ENCODE data around the gene ZNF407.

The ZNF407 gene

GRCh38 chr18:74916773-74917393 is 319.2 kb downstream of the ZNF407 start:
- DNase-seq (ENCODE audit: extremely low read depth in 1 of 2, low read depth in 1 of 2): no peak

GRCh38 chr18:74918276-74918790 is 320.7 kb downstream of the ZNF407 start:
- no peak for DNase-seq (ENCODE audit: extremely low read depth in 1 of 2, low read depth in 1 of 2)

GRCh38 chr18:74921057-74921820 is 323.6 kb downstream of the ZNF407 start:
- DNase-seq (ENCODE audit: extremely low read depth in 1 of 2, low read depth in 1 of 2): no peak

DNA sequence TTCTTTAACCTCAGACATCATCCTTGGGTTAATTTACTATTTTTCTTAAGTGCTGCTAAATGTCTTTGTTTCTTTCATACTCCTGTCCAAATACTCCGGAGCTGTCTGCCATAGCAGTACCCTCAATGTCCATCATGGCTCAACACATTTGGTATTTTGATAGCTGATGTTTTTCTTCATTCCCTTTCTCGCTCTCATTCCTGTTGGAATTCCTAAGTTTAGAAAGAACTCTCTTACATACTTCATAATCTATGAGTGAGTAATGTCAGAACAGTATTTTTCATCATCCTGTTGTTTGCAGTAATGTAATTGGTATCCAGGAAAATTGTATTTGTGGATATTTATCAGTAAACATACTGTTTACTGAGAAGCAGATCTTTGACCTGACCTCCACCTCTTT is 328.4 kb downstream of the ZNF407 start:
- DNase-seq (ENCODE audit: extremely low read depth in 1 of 2, low read depth in 1 of 2): no peak

GRCh38 chr18:74928194-74928968 is 330.7 kb downstream of the ZNF407 start:
- no peak for DNase-seq (ENCODE audit: extremely low read depth in 1 of 2, low read depth in 1 of 2)

GRCh38 chr18:74929110-74929509 is 331.4 kb downstream of the ZNF407 start:
- no peak for DNase-seq (ENCODE audit: extremely low read depth in 1 of 2, low read depth in 1 of 2)

DNA sequence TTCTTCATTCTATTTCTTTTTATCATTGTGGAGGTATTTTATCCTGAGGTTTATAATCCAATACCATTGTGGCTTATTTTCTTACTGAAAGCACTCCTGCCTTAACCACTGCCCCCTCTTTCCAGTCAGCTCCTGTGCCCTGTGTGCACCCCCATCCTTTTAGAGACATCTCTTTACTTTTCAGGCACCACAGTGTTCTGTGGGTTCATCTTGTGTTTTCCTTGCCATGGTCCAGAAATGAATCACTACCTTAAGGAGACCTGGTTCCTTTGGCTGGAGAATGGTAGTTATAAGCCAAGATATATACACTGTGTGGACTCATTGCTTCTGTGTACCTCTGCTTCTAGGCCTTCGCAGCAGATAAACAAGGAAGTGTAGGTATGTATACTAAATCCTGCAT is 332.9 kb downstream of the ZNF407 start:
- DNase-seq (ENCODE audit: extremely low read depth in 1 of 2, low read depth in 1 of 2): no peak

DNA sequence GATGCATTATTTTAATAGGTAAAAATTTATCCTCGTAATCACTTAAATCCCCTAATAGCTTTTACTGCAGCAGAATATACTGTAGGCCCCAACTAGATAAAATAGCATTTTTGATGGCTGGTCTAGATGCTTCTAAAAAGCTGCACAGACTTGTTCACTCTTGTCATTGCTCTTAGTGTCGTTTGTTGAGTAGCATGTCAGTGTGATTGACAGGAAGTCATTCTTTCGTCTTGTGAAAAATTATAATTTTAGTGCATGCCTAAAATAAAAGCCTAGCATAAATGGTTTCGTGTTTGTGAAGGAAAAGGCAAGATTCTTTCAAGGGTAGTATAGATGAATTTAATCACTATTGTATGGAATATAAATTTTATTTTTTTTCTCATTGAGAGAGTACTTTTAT is 336.3 kb downstream of the ZNF407 start:
- DNase-seq (ENCODE audit: extremely low read depth in 1 of 2, low read depth in 1 of 2): no peak

DNA sequence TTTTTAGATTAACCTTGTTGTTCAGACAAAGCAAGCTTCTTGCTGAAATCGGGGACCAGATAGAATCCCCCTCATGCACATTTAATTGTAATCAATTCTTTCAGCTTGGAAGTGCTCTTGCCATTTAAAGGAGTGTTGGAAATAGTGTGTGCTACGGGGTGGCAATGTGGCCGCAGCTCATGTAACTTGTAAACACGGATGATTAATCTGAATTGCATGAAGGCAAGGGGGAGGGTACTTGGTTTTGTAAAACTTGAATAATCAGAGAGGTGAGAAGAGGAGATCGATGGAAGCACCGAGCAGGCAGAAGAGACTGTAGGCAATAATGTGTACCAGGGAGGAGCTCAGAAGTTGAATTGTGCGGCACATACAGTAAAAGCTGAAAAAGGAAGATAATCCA is 337.8 kb downstream of the ZNF407 start:
- DNase-seq (ENCODE audit: extremely low read depth in 1 of 2, low read depth in 1 of 2): no peak

- no peak for DNase-seq (ENCODE audit: extremely low read depth in 1 of 2, low read depth in 1 of 2)
Observed at GRCh38 chr18:74936343-74936742, 338.7 kb downstream of the ZNF407 start.

DNA sequence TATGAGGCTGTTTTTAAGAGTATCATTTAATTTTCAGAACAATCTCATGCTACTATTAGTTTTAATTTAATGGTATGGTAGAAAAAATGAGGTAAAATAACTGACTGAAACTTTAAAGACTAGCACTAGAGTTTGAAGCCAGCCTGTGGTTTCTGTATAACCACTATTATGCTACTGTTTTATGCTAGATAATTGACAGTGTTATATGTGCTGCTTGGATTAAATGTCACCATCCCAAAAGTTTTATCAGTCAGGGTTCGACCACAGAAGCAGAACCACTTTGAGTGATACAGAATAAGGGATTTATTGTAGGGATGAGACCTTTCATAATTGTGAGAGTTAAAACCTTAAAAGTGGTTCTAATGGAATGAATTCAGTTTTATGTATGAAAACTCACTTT is 339.6 kb downstream of the ZNF407 start:
- DNase-seq (ENCODE audit: extremely low read depth in 1 of 2, low read depth in 1 of 2): no peak

DNA sequence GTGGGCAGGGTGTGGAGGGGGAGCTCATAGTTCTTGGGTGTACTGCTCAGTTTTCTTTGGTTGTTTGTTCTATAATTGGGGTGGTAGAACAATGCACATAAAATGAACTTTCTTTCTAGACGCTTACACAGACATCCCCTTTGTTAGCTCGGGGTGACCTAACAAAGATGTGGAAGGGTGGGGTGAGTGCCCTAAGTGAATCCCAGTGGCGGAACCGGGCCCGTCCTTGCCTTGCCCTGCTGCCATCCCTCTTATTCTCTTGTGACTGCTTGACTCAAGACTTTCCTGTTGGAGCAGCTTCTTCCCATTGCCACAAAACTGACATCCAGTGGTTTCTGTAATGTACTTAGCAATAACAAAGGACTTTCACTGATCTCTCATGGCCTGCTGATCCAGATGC is 343.2 kb downstream of the ZNF407 start:
- DNase-seq (ENCODE audit: extremely low read depth in 1 of 2, low read depth in 1 of 2): no peak

DNA sequence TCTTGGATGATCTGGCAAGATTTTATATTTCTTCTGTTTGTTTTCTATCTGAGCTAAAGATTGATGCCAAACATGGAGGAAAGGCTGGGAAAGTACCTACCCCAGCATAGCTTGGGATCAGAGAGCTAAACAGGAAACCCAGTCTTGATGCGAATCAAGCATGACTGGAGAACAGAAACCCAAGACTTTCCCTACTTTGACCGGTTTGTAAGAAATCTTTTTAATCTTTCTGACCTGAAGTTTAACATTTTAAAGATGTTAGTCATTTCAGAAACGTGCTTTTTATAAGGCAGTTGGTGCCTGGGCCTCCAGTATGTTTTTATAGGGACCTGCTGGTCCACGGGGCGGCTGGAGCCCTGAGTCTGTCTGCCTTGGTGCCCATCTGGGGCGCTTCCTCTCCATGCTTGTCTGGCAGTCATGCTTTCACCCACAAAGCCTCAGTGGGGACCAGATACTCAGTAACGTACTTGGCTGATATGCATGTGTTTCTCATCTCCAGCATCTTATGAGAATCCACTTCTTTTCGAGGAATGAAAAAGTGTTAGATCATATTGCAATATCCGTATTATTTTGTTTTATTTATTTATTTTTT is 344.7 kb downstream of the ZNF407 start:
- DNase-seq (ENCODE audit: extremely low read depth in 1 of 2, low read depth in 1 of 2): no peak

GRCh38 chr18:74944676-74945075 is 347.0 kb downstream of the ZNF407 start:
- no peak for DNase-seq (ENCODE audit: extremely low read depth in 1 of 2, low read depth in 1 of 2)

DNA sequence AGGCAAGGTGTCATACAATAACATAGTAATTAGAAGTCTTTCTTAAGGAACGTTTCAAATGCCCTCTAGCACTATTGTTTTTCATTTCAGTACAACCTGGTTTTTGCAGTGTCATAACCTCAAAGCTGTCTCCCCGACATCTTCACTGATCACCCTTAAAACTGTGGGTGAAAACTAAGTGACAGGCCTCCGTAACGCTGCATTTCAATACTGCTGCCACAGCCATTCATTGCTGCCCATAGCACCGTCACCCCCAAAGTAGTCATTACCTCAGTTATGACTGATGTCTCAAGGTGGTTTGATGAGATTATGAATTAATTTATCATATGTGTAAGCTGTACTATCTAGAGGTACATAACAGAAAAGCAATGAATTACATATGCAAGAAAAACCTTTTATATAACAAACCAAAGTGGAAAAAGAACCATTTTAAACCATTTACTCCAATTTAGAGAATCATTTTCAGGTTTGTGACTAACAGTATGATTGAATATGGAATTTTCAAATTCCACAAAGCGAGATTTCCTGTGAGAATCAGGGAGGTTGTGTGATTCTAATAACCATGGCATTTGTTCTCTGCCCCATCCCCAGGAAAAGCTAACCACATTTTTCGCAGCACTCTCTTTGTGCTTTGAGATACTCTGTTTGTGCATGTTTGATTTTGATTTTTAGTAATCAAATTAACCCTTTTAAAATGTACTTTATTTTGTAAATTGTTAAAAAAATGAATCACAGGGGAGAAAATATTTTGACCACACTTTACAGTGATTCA is 348.3 kb downstream of the ZNF407 start:
- no peak for DNase-seq (ENCODE audit: extremely low read depth in 1 of 2, low read depth in 1 of 2)

DNA sequence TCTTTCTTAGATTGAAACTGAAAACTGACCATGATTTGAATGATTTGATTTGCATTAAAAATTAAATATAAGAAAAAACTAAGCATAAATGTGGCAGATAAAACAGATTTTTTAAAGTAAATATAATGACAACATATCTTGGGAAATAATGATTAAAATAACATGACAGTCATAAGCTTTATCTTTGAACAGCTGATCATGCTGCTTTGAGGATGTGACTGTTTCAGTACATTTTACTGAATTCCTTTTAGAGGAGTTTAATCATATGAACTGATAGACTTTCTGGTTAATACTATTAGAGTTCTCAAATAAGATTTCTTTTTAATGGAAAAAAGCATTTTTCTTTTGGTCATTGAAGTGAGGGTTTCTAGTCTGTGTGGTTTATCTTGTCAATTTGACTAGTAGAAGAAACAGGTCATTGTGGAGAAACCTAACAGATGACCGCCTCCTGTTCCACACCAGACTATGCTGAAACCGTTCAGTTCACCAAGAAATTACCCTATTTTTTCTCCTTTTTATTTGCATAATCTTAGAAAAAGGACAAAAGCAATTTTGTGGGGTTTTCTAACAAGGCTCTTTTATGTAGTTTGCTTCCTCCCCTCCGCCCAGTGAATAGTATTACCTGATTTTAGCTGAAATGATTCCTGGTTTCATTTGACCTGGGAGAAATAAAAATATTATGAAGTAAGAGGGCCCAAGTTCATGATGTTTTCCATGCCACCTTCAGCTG is 349.1 kb downstream of the ZNF407 start:
- no peak for DNase-seq (ENCODE audit: extremely low read depth in 1 of 2, low read depth in 1 of 2)

- no peak for DNase-seq (ENCODE audit: extremely low read depth in 1 of 2, low read depth in 1 of 2)
Observed at GRCh38 chr18:74947417-74947816, 349.7 kb downstream of the ZNF407 start.

- no peak for DNase-seq (ENCODE audit: extremely low read depth in 1 of 2, low read depth in 1 of 2)
Observed at GRCh38 chr18:74947875-74948274, 350.2 kb downstream of the ZNF407 start.

DNA sequence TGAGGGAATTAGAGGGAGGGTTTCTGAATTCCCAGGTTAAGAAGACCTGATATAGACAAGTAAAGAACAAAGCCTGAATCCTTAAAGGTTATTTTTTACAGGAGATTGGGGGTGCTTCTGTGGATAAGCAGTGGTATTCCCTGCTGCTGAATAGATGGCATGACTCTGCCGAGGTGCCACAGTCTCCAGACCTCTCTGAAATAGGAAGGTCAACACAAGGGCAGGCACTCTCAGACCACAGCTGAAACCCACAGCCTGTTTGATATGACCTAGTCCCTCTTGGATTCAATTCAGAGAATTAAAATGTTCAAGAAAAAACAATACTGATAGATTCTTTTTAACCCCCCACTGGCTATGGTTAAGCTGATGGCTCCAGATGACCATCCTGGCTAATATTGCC is 351.9 kb downstream of the ZNF407 start:
- no peak for DNase-seq (ENCODE audit: extremely low read depth in 1 of 2, low read depth in 1 of 2)

DNA sequence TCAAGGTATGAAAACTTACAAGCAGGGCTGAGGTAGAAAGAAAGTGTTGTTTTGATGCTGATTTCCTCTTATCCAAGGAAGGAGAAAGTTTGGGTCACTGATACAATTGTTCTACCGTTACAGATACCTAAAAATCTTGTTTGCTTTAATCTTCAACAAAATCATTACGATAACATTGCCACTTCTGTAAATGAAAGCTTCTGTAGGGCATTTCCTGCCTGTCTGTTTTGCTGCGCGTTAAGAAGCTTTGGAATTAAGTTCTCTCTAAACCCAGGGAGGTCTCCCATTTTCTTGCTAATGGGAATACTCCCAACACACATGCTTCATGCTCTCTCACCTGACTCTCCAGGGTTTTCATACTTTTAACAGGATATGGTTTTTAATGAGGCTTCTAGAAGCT is 352.8 kb downstream of the ZNF407 start:
- no peak for DNase-seq (ENCODE audit: extremely low read depth in 1 of 2, low read depth in 1 of 2)
